SK-N-SH (cell line): ENCODE measurements around the gene KRT72. TPM values are rescaled to one million over a fixed set of nuclear protein-coding genes. Genes with fewer than 3 reads are reported as not detected.

Source experiments
- CTCF ChIA-PET: fragments of 300-600, 350-600 bp; formaldehyde crosslinking; extraction: SDS; loops from one replicate; lab custom pipeline; 2021; lab: Yijun Ruan, JAX
- POLR2A ChIA-PET: fragments of 350-600 bp; sonication (Branson Sonifier 250); formaldehyde crosslinking; extraction: SDS; loops from one replicate; lab custom pipeline; 2020; ENCODE audit warnings: antibody characterized with exemption, inconsistent platforms; lab: Yijun Ruan, JAX
- DNase-seq: peaks from one replicate; pipeline ENCODE4 v3.0.0; 2012
- H2AFZ ChIP-seq: fragments of 200-600 bp; sonication (generic); 2 replicates; pipeline ENCODE4 v1.8.1; 2016; ENCODE audit warnings: antibody characterized with exemption, mild to moderate bottlenecking, low read depth
- H3F3A ChIP-seq: fragments of 200-600 bp; sonication (generic); replicated peaks from 2 replicates; pipeline ENCODE3; 2016; ENCODE audit warnings: antibody characterized with exemption, mild to moderate bottlenecking; ENCODE audit not compliant: insufficient read depth
- H3K27ac ChIP-seq, 2 experiments: fragments of 200-500 bp in 1 of 2; fragments of 200-600 bp in 1 of 2; sonication (Bioruptor generic) in 1 of 2; sonication (generic), shearing (Covaris generic) in 1 of 2; 2 replicates each; pipeline versions ENCODE4 v1.5.1 to v1.6.1; 2014 to 2016; ENCODE audit warnings: low read depth in 2 of 2, inconsistent platforms in 1 of 2, low read length in 1 of 2, mild to moderate bottlenecking in 1 of 2, mixed read lengths in 1 of 2
- H3K27me3 ChIP-seq: fragments of 200-600 bp; sonication (generic), shearing (Covaris generic); 2 replicates; pipeline ENCODE4 v1.6.1; 2016; ENCODE audit warnings: mixed run types; ENCODE audit not compliant: insufficient read depth
- H3K36me3 ChIP-seq, 2 experiments: fragments of 200-500 bp in 1 of 2; fragments of 200-600 bp in 1 of 2; sonication (Bioruptor generic) in 1 of 2; sonication (generic) in 1 of 2; replicated peaks in 1 of 2; 2 replicates each; pipeline versions ENCODE3 to v1.5.1; 2014 to 2016; ENCODE audit warnings: low read length in 1 of 2, mild to moderate bottlenecking in 1 of 2; ENCODE audit not compliant: insufficient read depth in 2 of 2, control insufficient read depth in 1 of 2
- H3K4me1 ChIP-seq, 2 experiments: fragments of 200-500 bp in 1 of 2; fragments of 200-600 bp in 1 of 2; sonication (Bioruptor generic) in 1 of 2; sonication (generic), shearing (Covaris generic) in 1 of 2; 2 replicates each; pipeline versions ENCODE4 v1.5.1 to v1.6.1; 2014 to 2016; ENCODE audit warnings: low read depth in 1 of 2, low read length in 1 of 2, mixed run types in 1 of 2; ENCODE audit not compliant: insufficient read depth in 2 of 2, control insufficient read depth in 1 of 2
- H3K4me2 ChIP-seq: fragments of 200-600 bp; sonication (generic), shearing (Covaris generic); 2 replicates; pipeline ENCODE4 v1.6.1; 2017; ENCODE audit warnings: mixed run types
- H3K4me3 ChIP-seq, 2 experiments: fragments of 200-500 bp in 1 of 2; fragments of 200-600 bp in 1 of 2; sonication (Bioruptor generic) in 1 of 2; sonication (generic), shearing (Covaris generic) in 1 of 2; 2 replicates each; pipeline versions ENCODE4 v1.5.1 to v1.8.1; 2014 to 2016; ENCODE audit warnings: low read depth in 2 of 2, inconsistent platforms in 1 of 2, low read length in 1 of 2, mild to moderate bottlenecking in 1 of 2, mixed read lengths in 1 of 2, moderate library complexity in 1 of 2
- H3K79me2 ChIP-seq: fragments of 200-600 bp; sonication (generic); 2 replicates; pipeline ENCODE4 v1.8.1; 2017; ENCODE audit warnings: mild to moderate bottlenecking; ENCODE audit not compliant: insufficient read depth
- H3K9ac ChIP-seq: fragments of 200-600 bp; sonication (generic); 2 replicates; pipeline ENCODE4 v1.6.1; 2017; ENCODE audit warnings: mixed run types
- H3K9me2 ChIP-seq: fragments of 200-600 bp; sonication (generic); 2 replicates; pipeline ENCODE4 v1.6.1; 2017; ENCODE audit warnings: mixed run types
- H3K9me3 ChIP-seq: fragments of 200-600 bp; sonication (generic); 2 replicates; pipeline ENCODE4 v1.6.1; 2017; ENCODE audit warnings: mixed run types, mild to moderate bottlenecking, moderate library complexity
- H4K20me1 ChIP-seq: fragments of 200-600 bp; sonication (generic); 2 replicates; pipeline ENCODE4 v1.6.1; 2017; ENCODE audit warnings: mild to moderate bottlenecking, mixed run types; ENCODE audit not compliant: insufficient read depth
- CTCF ChIP-seq: fragments of 200-600 bp; sonication (generic); IDR thresholded peaks from 2 replicates; pipeline ENCODE4 v1.6.1; 2017; ENCODE audit warnings: antibody characterized with exemption, mild to moderate bottlenecking, moderate library complexity
- ELF1 ChIP-seq: IDR thresholded peaks from 2 replicates; pipeline ENCODE4 v1.4.0; 2012
- GABPA ChIP-seq: IDR thresholded peaks from 2 replicates; pipeline ENCODE4 v1.4.0; 2012; ENCODE audit warnings: low read depth, mild to moderate bottlenecking
- NFIC ChIP-seq: IDR thresholded peaks from 2 replicates; pipeline ENCODE4 v1.4.0; 2012; ENCODE audit warnings: borderline replicate concordance
- NRF1 ChIP-seq: IDR thresholded peaks from 2 replicates; pipeline ENCODE4 v1.6.1; 2012; ENCODE audit warnings: low read depth, mild to moderate bottlenecking, low read length
- PBX3 ChIP-seq: IDR thresholded peaks from 2 replicates; pipeline ENCODE4; 2012
- POLR2AphosphoS5 ChIP-seq: IDR thresholded peaks from 2 replicates; pipeline ENCODE4 v1.6.1; 2012; ENCODE audit warnings: low read depth, low read length
- REST ChIP-seq: IDR thresholded peaks from 2 replicates; pipeline ENCODE4 v1.6.1; 2012; ENCODE audit warnings: mild to moderate bottlenecking, low read depth, low read length, moderate library complexity
- RFX5 ChIP-seq: IDR thresholded peaks from 2 replicates; pipeline ENCODE4 v1.6.1; 2012; ENCODE audit warnings: mild to moderate bottlenecking, improper control_type of control experiment, low read length
- SIN3A ChIP-seq: IDR thresholded peaks from 2 replicates; pipeline ENCODE4 v1.6.1; 2012; ENCODE audit warnings: low read depth, mild to moderate bottlenecking, low read length, moderate library complexity, borderline replicate concordance
- SMC3 ChIP-seq: IDR thresholded peaks from 2 replicates; pipeline ENCODE4 v1.6.1; 2012; ENCODE audit warnings: low read depth, low read length, improper control_type of control experiment
- TAF1 ChIP-seq: IDR thresholded peaks from 2 replicates; pipeline ENCODE4 v1.6.1; 2012; ENCODE audit warnings: low read depth, mild to moderate bottlenecking, low read length, moderate library complexity, borderline replicate concordance
- TCF12 ChIP-seq: IDR thresholded peaks from 2 replicates; pipeline ENCODE4 v1.4.0; 2012
- YY1 ChIP-seq: IDR thresholded peaks from 2 replicates; pipeline ENCODE4 v1.4.0; 2012; ENCODE audit warnings: low read depth, mild to moderate bottlenecking
- WGBS: methylation state at CpG from one replicate; pipeline ENCODE4 v1.1.6; 2017; ENCODE audit warnings: low lambda C conversion rate; 5-methylcytosine and 5-hydroxymethylcytosine counted together
- polyA plus RNA-seq, 3 experiments: library from polyadenylated mRNA; depleted of rRNA; stranded (reverse); fragments of >200 nt; gene quantifications; 2 replicates each; pipeline ENCODE4 v1.2.3, GENCODE V29; 2012
- TF ChIP-seq, protein P1 (sequence below): IDR thresholded peaks from 2 replicates; pipeline ENCODE4 v1.4.0; 2012; ENCODE audit warnings: low read depth, borderline replicate concordance
- TF ChIP-seq, protein P2 (sequence below): fragments of 150-350 bp; IDR thresholded peaks from 2 replicates; pipeline ENCODE4 v1.6.1; 2017; ENCODE audit warnings: antibody characterized with exemption, low read length, low read depth, borderline replicate concordance

The KRT72 gene
- polyA plus RNA-seq, 1 of the 3 experiments (the other 2 are of a cell fraction) = not detected

- TF ChIP-seq, protein P1, sequence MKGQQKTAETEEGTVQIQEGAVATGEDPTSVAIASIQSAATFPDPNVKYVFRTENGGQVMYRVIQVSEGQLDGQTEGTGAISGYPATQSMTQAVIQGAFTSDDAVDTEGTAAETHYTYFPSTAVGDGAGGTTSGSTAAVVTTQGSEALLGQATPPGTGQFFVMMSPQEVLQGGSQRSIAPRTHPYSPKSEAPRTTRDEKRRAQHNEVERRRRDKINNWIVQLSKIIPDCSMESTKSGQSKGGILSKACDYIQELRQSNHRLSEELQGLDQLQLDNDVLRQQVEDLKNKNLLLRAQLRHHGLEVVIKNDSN = no peak
- TF ChIP-seq CTCF (no peak), NFIC (no peak), SIN3A (no peak), GABPA (no peak)
Measured at GRCh38 chr12:52606096-52606495, 4.8 kb upstream of the KRT72 start (continued).

GRCh38 chr12:52605542-52605941 lies 4.3 kb upstream of the KRT72 start:
- Histone ChIP-seq H3K4me2 (no peak overlapping the region), H3K36me3 (no peaks in the 10 kb centered on the region), H3K9me2 (no peaks in the 10 kb centered on the region), H3K27ac (no peak overlapping the region), H2AFZ (no peak overlapping the region), H3F3A (no peaks in the 10 kb centered on the region), H3K9ac (no peak overlapping the region), H3K79me2 (no peaks in the 10 kb centered on the region), H4K20me1 (no peaks in the 10 kb centered on the region), H3K4me1 (no peaks in the 10 kb centered on the region), H3K27me3 (peaks cover 30% of the 10 kb centered on the region), H3K9me3 (no peaks in the 10 kb centered on the region), H3K4me3 (no peak overlapping the region)
- TF ChIP-seq, protein P2, sequence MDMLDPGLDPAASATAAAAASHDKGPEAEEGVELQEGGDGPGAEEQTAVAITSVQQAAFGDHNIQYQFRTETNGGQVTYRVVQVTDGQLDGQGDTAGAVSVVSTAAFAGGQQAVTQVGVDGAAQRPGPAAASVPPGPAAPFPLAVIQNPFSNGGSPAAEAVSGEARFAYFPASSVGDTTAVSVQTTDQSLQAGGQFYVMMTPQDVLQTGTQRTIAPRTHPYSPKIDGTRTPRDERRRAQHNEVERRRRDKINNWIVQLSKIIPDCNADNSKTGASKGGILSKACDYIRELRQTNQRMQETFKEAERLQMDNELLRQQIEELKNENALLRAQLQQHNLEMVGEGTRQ = no peak
- DNase-seq = no peak
- WGBS = 27% methylated on average over 1 of the region's 1 CpG
- ChIA-PET CTCF (interaction anchor here (0.6 to 1.2 kb wide), 5 partner anchors 8 to 279 kb away, joined by 3 to 4 read pairs (median 3); no protein-coding TSS in a partner anchor), POLR2A (no interaction called here)

GRCh38 chr12:52604859-52605258 lies 3.6 kb upstream of the KRT72 start:
- Histone ChIP-seq H2AFZ (no peak overlapping the region), H3K4me1 (no peaks in the 10 kb centered on the region), H3K9me2 (no peaks in the 10 kb centered on the region), H3F3A (no peaks in the 10 kb centered on the region), H3K9me3 (no peaks in the 10 kb centered on the region), H3K9ac (no peak overlapping the region), H4K20me1 (no peaks in the 10 kb centered on the region), H3K27ac (no peak overlapping the region), H3K4me3 (no peak overlapping the region), H3K79me2 (no peaks in the 10 kb centered on the region), H3K4me2 (no peak overlapping the region), H3K36me3 (no peaks in the 10 kb centered on the region), H3K27me3 (peaks cover 35% of the 10 kb centered on the region)
- CTCF ChIA-PET = no interaction called here
- DNase-seq = no peak
- POLR2A ChIA-PET = no interaction called here
- TF ChIP-seq NRF1 (no peak), TAF1 (no peak), CTCF (no peak), TCF12 (no peak), REST (no peak), PBX3 (no peak), POLR2AphosphoS5 (no peak), RFX5 (no peak), ELF1 (no peak), YY1 (no peak), SMC3 (no peak)
